MCF 10A (cell line): Measurements from ENCODE around the gene ARMH2. TPM values are rescaled to one million over a fixed set of nuclear protein-coding genes. Genes with fewer than 3 reads are reported as not detected.

Experiments
- BruUV-seq: library from RNA; stranded (reverse); fragments of 400-500 nt; replicated peaks from 2 replicates; lab custom pipeline; 2021; lab: Mats Ljungman, UMichigan
- CTCF ChIA-PET: fragments of 300-600 bp; sonication (Branson Sonifier 250); formaldehyde crosslinking; extraction: SDS; loops from one replicate; lab custom pipeline; 2021; ENCODE audit warnings: antibody characterized with exemption, inconsistent platforms; lab: Yijun Ruan, JAX
- POLR2A ChIA-PET: fragments of 300-600, 350-650 bp; sonication (Branson Sonifier 250); formaldehyde crosslinking; extraction: SDS; loops from one replicate; lab custom pipeline; 2020; ENCODE audit warnings: antibody characterized with exemption, inconsistent platforms; lab: Yijun Ruan, JAX
- DNase-seq: peaks from one replicate; pipeline ENCODE4 v3.0.0-alpha.2; 2018; ENCODE audit not compliant: unreplicated experiment
- H3K27ac Mint-ChIP-seq: one replicate; pipeline ENCODE4 v1.8.0; 2022; ENCODE audit warnings: mild to moderate bottlenecking, low read depth, mixed read lengths; ENCODE audit not compliant: unreplicated experiment
- H3K27me3 Mint-ChIP-seq: one replicate; pipeline ENCODE4 v1.8.0; 2022; ENCODE audit warnings: mixed read lengths; ENCODE audit not compliant: insufficient read depth, unreplicated experiment
- H3K36me3 Mint-ChIP-seq: one replicate; pipeline ENCODE4 v1.8.0; 2022; ENCODE audit warnings: mild to moderate bottlenecking, moderate library complexity, mixed read lengths; ENCODE audit not compliant: insufficient read depth, unreplicated experiment
- H3K4me1 Mint-ChIP-seq: one replicate; pipeline ENCODE4 v1.8.0; 2022; ENCODE audit warnings: mixed read lengths; ENCODE audit not compliant: insufficient read depth, unreplicated experiment
- H3K4me3 Mint-ChIP-seq: one replicate; pipeline ENCODE4 v1.8.0; 2022; ENCODE audit warnings: mild to moderate bottlenecking, moderate library complexity, mixed read lengths; ENCODE audit not compliant: unreplicated experiment
- H3K9me3 Mint-ChIP-seq: one replicate; pipeline ENCODE4 v1.8.0; 2022; ENCODE audit warnings: mixed read lengths; ENCODE audit not compliant: unreplicated experiment
- intact Hi-C: fragments of 100-400 bp; cut with micrococcal nuclease; formaldehyde crosslinking; loops from 2 replicates; pipeline ENCODE4 v1.14.1; 2022
- total RNA-seq: library from RNA; stranded (reverse); gene quantifications from 2 replicates; pipeline ENCODE4 v1.2.3, GENCODE V29; 2022
- TF ChIP-seq, protein P1 (sequence below): fragments of 200-600 bp; IDR thresholded peaks from one replicate; pipeline ENCODE4 v1.8.0; 2022; ENCODE audit warnings: antibody characterized with exemption, mild to moderate bottlenecking; ENCODE audit not compliant: unreplicated experiment

Gene ARMH2
- total RNA-seq, 1 experiment from 2014 or later: not detected

DNA sequence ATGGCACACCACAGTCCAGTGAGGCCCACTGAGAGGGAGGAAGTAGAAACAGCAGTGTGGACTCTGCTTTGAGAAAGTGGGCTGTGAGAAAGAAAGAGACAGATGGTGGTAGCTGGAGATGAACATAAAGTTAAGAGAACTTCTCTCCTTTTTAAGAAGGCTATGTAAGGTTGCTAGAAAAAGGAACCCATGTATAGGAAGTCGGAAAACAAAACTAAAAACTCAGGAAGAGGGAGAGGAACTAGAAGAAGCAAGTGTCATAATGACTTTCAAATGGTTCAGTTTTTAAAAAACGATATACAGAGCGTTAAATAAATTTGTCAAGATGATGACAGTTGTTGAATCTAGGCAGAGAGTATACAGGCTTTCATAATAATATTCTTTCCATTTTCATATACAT is 49.4 kb downstream of the ARMH2 start:
- TF ChIP-seq, protein P1, sequence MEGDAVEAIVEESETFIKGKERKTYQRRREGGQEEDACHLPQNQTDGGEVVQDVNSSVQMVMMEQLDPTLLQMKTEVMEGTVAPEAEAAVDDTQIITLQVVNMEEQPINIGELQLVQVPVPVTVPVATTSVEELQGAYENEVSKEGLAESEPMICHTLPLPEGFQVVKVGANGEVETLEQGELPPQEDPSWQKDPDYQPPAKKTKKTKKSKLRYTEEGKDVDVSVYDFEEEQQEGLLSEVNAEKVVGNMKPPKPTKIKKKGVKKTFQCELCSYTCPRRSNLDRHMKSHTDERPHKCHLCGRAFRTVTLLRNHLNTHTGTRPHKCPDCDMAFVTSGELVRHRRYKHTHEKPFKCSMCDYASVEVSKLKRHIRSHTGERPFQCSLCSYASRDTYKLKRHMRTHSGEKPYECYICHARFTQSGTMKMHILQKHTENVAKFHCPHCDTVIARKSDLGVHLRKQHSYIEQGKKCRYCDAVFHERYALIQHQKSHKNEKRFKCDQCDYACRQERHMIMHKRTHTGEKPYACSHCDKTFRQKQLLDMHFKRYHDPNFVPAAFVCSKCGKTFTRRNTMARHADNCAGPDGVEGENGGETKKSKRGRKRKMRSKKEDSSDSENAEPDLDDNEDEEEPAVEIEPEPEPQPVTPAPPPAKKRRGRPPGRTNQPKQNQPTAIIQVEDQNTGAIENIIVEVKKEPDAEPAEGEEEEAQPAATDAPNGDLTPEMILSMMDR: no peak
- Mint-ChIP-seq H3K4me1 (peaks cover 5% of the 10 kb centered on the region), H3K27ac (no peak overlapping the region), H3K9me3 (no peaks in the 10 kb centered on the region), H3K27me3 (no peaks in the 10 kb centered on the region), H3K4me3 (no peak overlapping the region), H3K36me3 (no peaks in the 10 kb centered on the region)
- intact Hi-C loops: no loop called here
- no peak for DNase-seq
- ChIA-PET CTCF (interaction anchor here (1.2 kb wide), 1 partner anchor 12 kb away, joined by 4 read pairs; no protein-coding TSS in a partner anchor), POLR2A (interaction anchor here (0.6 kb wide), 1 partner anchor 44 kb away, joined by 4 read pairs; no protein-coding TSS in a partner anchor)
- no TSS peak for BruUV-seq

Other genes with a start within 250 kb of the ARMH2 start
- 0.05 TPM in 1 of 2 replicates, not detected in the other for gene KIAA0319, start 152.7 kb downstream of the ARMH2 start, total RNA-seq
- 27.6 and 28.2 TPM in 2 replicates for gene TDP2, start 132.0 kb downstream of the ARMH2 start, total RNA-seq
- 29.4 and 31.4 TPM in 2 replicates for gene ACOT13, start 131.8 kb downstream of the ARMH2 start, total RNA-seq
- 96.2 and 101 TPM in 2 replicates for gene C6orf62, start 79.8 kb downstream of the ARMH2 start, total RNA-seq
- gene GMNN, start 24.0 kb downstream of the ARMH2 start, total RNA-seq: 12.5 and 22.4 TPM in 2 replicates
- gene RIPOR2, start 137.0 kb upstream of the ARMH2 start, total RNA-seq: 3.5 and 4.9 TPM in 2 replicates